Endothelial cell of umbilical vein (primary cell): ENCODE results near the gene FNIP1. TPM values are rescaled to one million over a fixed set of nuclear protein-coding genes. Genes with fewer than 3 reads are reported as not detected.
"Not testable (repeated sequence)": the region's sequence is repeated elsewhere in the genome, so short reads cannot be mapped to it uniquely, and the experiment has no call there.

Source experiments
- BruUV-seq: library from RNA; stranded (reverse); fragments of 400-500 nt; replicated peaks from 2 replicates; lab custom pipeline; 2021; lab: Mats Ljungman, UMichigan
- CTCF ChIA-PET: fragments of 300-600, 350-600 bp; sonication (Branson Sonifier 250); formaldehyde crosslinking; loops from one replicate; lab custom pipeline; 2021; ENCODE audit warnings: antibody characterized with exemption, inconsistent platforms; lab: Charles Lee
- POLR2A ChIA-PET: fragments of 300-600, 350-600 bp; sonication (Branson Sonifier 250); formaldehyde crosslinking; loops from one replicate; lab custom pipeline; 2021; ENCODE audit warnings: antibody characterized with exemption, inconsistent platforms; lab: Charles Lee
- DNase-seq: peaks from one replicate; pipeline ENCODE4 v3.0.0-alpha.2; 2011; ENCODE audit warnings: low read depth, low spot score
- FAIRE-seq: peaks from 2 replicates; lab custom pipeline; 2011; peaks lifted over from hg19 to GRCh38; lab: Jason Lieb, UNC
- H2AFZ ChIP-seq: 2 replicates; pipeline ENCODE4 v1.6.0; 2012; ENCODE audit warnings: low read depth, low read length, control low read depth, inconsistent platforms
- H3K27ac ChIP-seq: 2 replicates; pipeline ENCODE4 v1.5.1; 2011; ENCODE audit warnings: low read depth, mild to moderate bottlenecking, control low read depth, low read length, moderate library complexity; ENCODE audit not compliant: insufficient read depth
- H3K27me3 ChIP-seq, 2 experiments: 2 replicates each; pipeline versions ENCODE4 v1.6.0 to v1.6.1; 2011; ENCODE audit warnings: low read length in 2 of 2, mixed read lengths in 1 of 2; ENCODE audit not compliant: control insufficient read depth in 2 of 2, insufficient read depth in 2 of 2
- H3K36me3 ChIP-seq, 2 experiments: 2 replicates in 1 of 2; 3 replicates in 1 of 2; pipeline ENCODE4 v1.5.1; 2011; ENCODE audit warnings: low read length in 2 of 2, mild to moderate bottlenecking in 1 of 2, moderate library complexity in 1 of 2; ENCODE audit not compliant: control insufficient read depth in 2 of 2, insufficient read depth in 2 of 2; ENCODE audit errors: extremely low read depth in 1 of 2
- H3K4me1 ChIP-seq: 3 replicates; pipeline ENCODE4 v1.5.1; 2011; ENCODE audit warnings: mild to moderate bottlenecking, low read length; ENCODE audit not compliant: control insufficient read depth, insufficient read depth; ENCODE audit errors: extremely low read depth
- H3K4me2 ChIP-seq: 2 replicates; pipeline ENCODE4 v1.6.1; 2011; ENCODE audit warnings: low read length, control low read depth, mixed read lengths; ENCODE audit not compliant: insufficient read depth
- H3K4me3 ChIP-seq, 3 experiments: fragments of 200-600 bp in 1 of 3; sonication (generic), shearing (Covaris generic) in 1 of 3; replicated peaks in 1 of 3; 2 replicates each; pipeline ENCODE4 v1.5.1; 2011 to 2016; ENCODE audit warnings: control low read depth in 3 of 3, low read length in 3 of 3, mild to moderate bottlenecking in 2 of 3, inconsistent platforms in 1 of 3, low read depth in 1 of 3, moderate library complexity in 1 of 3; ENCODE audit not compliant: insufficient read depth in 1 of 3
- H3K79me2 ChIP-seq: 2 replicates; pipeline ENCODE4 v1.6.0; 2012; ENCODE audit warnings: low read length, inconsistent platforms; ENCODE audit not compliant: control insufficient read depth, insufficient read depth
- H3K9ac ChIP-seq: replicated peaks from 2 replicates; pipeline ENCODE3; 2011; ENCODE audit warnings: low read length, control low read depth; ENCODE audit not compliant: insufficient read depth; ENCODE audit errors: extremely low read depth
- H3K9me1 ChIP-seq: replicated peaks from 3 replicates; pipeline ENCODE4 v1.6.0; 2011; ENCODE audit warnings: mild to moderate bottlenecking, low read length; ENCODE audit not compliant: control insufficient read depth, insufficient read depth; ENCODE audit errors: extremely low read depth
- H3K9me3 ChIP-seq: replicated peaks from 2 replicates; pipeline ENCODE4 v1.5.1; 2012; ENCODE audit warnings: low read length, inconsistent platforms; ENCODE audit not compliant: control insufficient read depth, insufficient read depth
- H4K20me1 ChIP-seq: replicated peaks from 2 replicates; pipeline ENCODE3; 2011; ENCODE audit warnings: mild to moderate bottlenecking, low read length; ENCODE audit not compliant: control insufficient read depth, insufficient read depth; ENCODE audit errors: extremely low read depth
- EZH2 ChIP-seq: IDR thresholded peaks from 2 replicates; pipeline ENCODE4 v1.6.1; 2012; ENCODE audit warnings: borderline replicate concordance, low read depth, mild to moderate bottlenecking, moderate library complexity, low read length, inconsistent platforms; ENCODE audit not compliant: severe bottlenecking
- JUN ChIP-seq: IDR thresholded peaks from 2 replicates; pipeline ENCODE4 v1.6.1; 2011; ENCODE audit warnings: borderline replicate concordance, low read depth; ENCODE audit not compliant: insufficient read length, insufficient read depth
- POLR2AphosphoS5 ChIP-seq: IDR thresholded peaks from 2 replicates; pipeline ENCODE4 v1.6.1; 2012; ENCODE audit warnings: low read depth, mild to moderate bottlenecking, control low read depth, low read length, moderate library complexity; ENCODE audit not compliant: insufficient read depth
- dilution Hi-C: fragments of 300-500 bp; cut with MboI; formaldehyde crosslinking; loops from one replicate; pipeline ENCODE4 v1.15.0; 2019; ENCODE audit warnings: low sequenced_read_pairs; ENCODE audit not compliant: extremely low pct_ligation_motif_present
- intact Hi-C: fragments of 100-400 bp; cut with micrococcal nuclease; formaldehyde crosslinking; loops from one replicate; pipeline ENCODE4 v1.10.0; 2022
- polyA plus RNA-seq, 4 experiments: library from polyadenylated mRNA; depleted of rRNA in 3 of 4; stranded (reverse) in 3 of 4; unstranded in 1 of 4; fragments of >200 nt; gene quantifications; 2 replicates each; pipeline versions ENCODE4 v1.2.1 to v1.2.3, GENCODE V29; 2011 to 2012; ENCODE audit warnings: missing spikeins in 1 of 4
- total RNA-seq: library from RNA; stranded (reverse); gene quantifications from 2 replicates; pipeline ENCODE4 v1.2.3, GENCODE V29; 2021

Gene FNIP1
- total and polyA plus RNA-seq, 2 donors (not counting 3 experiments of a cell fraction or from before 2014, with no cell fraction given) = 5.9 to 27.3 TPM

DNA sequence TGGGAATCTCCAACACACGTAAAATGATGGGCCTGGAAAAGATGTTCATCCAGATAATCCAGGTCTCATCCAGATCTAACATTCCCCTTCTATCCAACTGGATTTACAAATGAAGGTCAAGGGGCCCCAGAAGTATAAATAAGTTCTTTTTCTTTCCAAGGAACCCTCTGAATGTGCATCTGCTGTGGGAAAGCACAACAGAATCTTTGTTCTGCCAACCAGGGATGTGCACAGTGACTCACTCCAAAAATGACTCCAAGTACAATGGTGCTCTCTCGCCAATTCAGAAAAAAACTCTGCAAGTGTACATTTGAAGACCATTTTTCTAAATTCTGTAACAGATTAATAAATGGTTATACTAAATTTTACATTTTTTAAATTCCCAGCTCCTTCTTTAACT, 174.2 kb downstream of the FNIP1 start:
- Histone ChIP-seq H3K4me2 (no peak overlapping the region), H3K4me3 (no peak overlapping the region)

DNA sequence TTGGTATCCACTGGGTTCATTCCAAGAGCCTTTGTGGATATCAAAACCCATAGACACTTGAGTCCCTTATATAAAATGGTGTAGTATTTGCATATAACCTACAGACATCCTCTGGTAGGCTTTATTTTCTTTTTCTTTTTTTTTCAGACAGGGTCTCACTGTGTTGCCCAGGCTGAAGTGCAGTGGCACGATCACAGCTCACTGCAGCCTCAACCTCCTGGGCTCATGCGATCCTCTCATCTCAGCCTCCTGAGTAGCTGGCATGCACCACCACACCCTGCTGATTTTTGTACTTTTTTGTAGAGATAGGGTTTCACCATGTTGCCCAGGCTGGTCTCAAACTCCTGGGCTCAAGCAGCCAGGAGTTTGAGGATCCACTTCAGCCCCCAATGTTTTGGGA, 175.7 kb downstream of the FNIP1 start:
- H3K4me2 ChIP-seq, H3K27ac ChIP-seq, H2AFZ ChIP-seq, H4K20me1 ChIP-seq, intact Hi-C loops, H3K36me3 ChIP-seq, POLR2A ChIA-PET, FAIRE-seq, H3K9me1 ChIP-seq, H3K4me3 ChIP-seq, H3K9me3 ChIP-seq, dilution Hi-C loops, H3K27me3 ChIP-seq, H3K9ac ChIP-seq, H3K4me1 ChIP-seq, BruUV-seq, DNase-seq, CTCF ChIA-PET: not testable (repeated sequence)
- peaks cover 80% of the 10 kb centered on the region for H3K79me2 ChIP-seq

More for the DNA sequence above, 174.2 kb downstream of the FNIP1 start:
- TF ChIP-seq POLR2AphosphoS5 (no peak), JUN (no peak), EZH2 (no peak)
- H3K27ac ChIP-seq = no peak overlapping the region
- ChIA-PET CTCF (interaction anchor here (1.6 kb wide), 1 partner anchor 9 kb away, joined by 4 read pairs; no protein-coding TSS in a partner anchor), POLR2A (no interaction called here)
- intact Hi-C loops (no loop called here), dilution Hi-C loops (no loop called here)
- peaks cover 80% of the 10 kb centered on the region for H3K79me2 ChIP-seq
- H2AFZ ChIP-seq = no peak overlapping the region
- H3K9me3 ChIP-seq = no peaks in the 10 kb centered on the region
- no peaks in the 10 kb centered on the region for H3K9me1 ChIP-seq
- no TSS peak for BruUV-seq
- H3K36me3 ChIP-seq = no peaks in the 10 kb centered on the region
- FAIRE-seq (no peak), DNase-seq (no peak)
- H4K20me1 ChIP-seq = no peaks in the 10 kb centered on the region
- no peaks in the 10 kb centered on the region for H3K27me3 ChIP-seq
- no peak overlapping the region for H3K9ac ChIP-seq
- no peaks in the 10 kb centered on the region for H3K4me1 ChIP-seq
